Fibroblast of pulmonary artery (primary cell): ENCODE measurements around the gene ADD2.

Experiments
- DNase-seq: peaks from one replicate; pipeline ENCODE4 v3.0.0-alpha.2; 2010; ENCODE audit warnings: low read depth
- H3K4me3 ChIP-seq: replicated peaks from 2 replicates; pipeline ENCODE4 v1.5.1; 2011; ENCODE audit warnings: low read depth, mild to moderate bottlenecking, control low read depth, low read length, moderate library complexity
- TF ChIP-seq, protein P1 (sequence below): IDR thresholded peaks from 2 replicates; pipeline ENCODE4 v1.5.1; 2011; ENCODE audit warnings: mild to moderate bottlenecking, control low read depth, low read length, inconsistent platforms; ENCODE audit errors: missing control alignments

The ADD2 gene

DNA sequence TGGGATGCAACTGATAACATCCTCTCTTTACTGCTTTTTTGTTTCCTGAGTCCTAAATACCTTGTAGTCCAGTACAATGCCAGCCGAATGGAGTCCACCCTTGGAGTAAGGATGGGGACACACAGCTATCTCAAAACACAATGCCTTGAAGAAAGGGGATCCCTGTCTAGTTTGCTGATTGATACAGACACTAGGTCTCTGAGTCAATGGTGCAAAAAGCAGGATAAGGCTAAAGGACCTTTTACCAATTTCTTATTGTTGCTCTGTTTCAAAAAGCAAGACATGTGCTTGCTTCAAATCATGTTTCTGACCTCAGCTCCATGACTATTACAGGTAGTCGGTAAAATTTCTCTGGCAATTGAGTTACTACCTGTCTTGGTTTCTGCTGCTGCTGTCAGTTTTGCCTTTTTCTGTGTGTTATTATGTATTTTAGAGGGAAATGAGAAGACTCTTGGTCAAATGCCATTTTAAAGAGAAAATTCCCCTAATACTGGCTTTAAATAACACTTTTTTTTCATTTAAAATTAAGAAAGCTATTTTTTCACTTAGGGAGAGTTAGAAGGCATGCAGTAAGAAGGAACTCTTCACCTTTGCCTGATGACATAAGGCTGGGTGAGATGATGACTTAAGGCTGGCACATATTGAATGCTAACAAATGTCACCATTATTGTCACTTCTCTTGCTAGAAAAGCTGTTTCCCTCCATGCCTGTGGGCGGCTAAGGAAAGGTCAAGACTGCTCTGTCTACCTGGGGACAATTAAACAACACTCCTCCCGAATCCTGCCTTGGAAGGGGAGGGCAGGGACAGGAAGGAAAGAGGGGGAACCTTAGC is 27.4 kb upstream of the ADD2 start:
- no peak overlapping the region for H3K4me3 ChIP-seq
- DNase-seq = no peak
- TF ChIP-seq, protein P1, sequence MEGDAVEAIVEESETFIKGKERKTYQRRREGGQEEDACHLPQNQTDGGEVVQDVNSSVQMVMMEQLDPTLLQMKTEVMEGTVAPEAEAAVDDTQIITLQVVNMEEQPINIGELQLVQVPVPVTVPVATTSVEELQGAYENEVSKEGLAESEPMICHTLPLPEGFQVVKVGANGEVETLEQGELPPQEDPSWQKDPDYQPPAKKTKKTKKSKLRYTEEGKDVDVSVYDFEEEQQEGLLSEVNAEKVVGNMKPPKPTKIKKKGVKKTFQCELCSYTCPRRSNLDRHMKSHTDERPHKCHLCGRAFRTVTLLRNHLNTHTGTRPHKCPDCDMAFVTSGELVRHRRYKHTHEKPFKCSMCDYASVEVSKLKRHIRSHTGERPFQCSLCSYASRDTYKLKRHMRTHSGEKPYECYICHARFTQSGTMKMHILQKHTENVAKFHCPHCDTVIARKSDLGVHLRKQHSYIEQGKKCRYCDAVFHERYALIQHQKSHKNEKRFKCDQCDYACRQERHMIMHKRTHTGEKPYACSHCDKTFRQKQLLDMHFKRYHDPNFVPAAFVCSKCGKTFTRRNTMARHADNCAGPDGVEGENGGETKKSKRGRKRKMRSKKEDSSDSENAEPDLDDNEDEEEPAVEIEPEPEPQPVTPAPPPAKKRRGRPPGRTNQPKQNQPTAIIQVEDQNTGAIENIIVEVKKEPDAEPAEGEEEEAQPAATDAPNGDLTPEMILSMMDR = no peak

DNA sequence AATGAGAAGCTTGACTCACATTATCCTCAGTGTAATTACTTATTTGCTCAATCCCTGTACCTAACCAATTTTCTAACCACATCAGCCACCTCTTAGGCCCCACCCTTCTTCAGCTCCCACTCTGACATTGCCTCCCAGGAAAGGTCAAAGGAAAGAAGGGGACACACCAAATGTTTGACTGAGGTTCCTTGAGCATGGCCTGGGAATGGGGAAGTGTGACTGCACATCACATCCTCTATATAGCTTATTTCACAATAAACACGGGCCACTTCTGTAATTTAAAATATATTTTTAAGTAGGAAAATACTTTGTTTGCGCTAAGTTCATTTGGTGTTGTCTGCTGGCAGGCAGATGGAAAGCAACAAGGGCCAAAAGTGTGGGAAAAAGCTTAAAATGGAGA is 25.4 kb upstream of the ADD2 start:
- no peak overlapping the region for H3K4me3 ChIP-seq
- TF ChIP-seq, protein P1 = no peak
- no peak for DNase-seq

DNA sequence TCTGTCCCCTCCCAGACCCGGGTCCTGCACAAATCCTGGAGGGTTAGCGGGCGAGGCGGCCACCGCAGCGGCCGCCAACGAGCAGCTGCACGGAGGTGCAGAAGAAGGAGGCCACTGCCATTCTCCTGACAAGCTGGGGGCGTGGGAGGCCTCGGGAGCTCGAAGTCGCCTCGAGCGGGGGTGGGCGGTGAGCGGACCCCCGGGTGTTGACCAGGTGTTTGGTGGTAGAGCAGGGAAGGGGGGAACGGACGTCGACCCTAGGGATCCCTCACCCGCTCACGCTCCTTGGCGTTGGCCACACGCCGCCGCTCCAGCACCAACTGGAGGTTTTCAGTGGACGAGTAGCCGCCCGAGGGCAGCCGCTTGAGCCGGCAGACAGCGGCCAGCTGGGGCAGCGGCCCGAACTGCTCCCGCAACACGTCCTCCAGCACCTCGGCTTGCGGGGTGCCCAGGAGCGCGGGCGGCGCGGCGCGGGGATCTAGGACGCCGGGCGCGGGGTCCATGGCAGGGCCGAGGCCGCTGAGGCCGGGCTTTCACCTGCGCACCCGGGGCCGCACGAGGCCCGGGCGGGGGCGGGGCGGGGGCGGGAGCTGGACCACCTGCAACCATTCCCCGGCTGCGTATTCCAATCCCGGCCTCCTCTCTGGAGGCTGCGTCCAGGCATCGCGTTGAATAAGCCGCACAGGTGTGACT is 22.3 kb upstream of the ADD2 start, which contains the start of gene FIGLA:
Gene FIGLA (minus strand): TSS at position 508 of the 693 bp plus-strand sequence. CDS start 5 bp downstream, at position 503.
- no peak for DNase-seq
- TF ChIP-seq, protein P1 = no peak
- no peak within 1 kb of the TSS for H3K4me3 ChIP-seq

DNA sequence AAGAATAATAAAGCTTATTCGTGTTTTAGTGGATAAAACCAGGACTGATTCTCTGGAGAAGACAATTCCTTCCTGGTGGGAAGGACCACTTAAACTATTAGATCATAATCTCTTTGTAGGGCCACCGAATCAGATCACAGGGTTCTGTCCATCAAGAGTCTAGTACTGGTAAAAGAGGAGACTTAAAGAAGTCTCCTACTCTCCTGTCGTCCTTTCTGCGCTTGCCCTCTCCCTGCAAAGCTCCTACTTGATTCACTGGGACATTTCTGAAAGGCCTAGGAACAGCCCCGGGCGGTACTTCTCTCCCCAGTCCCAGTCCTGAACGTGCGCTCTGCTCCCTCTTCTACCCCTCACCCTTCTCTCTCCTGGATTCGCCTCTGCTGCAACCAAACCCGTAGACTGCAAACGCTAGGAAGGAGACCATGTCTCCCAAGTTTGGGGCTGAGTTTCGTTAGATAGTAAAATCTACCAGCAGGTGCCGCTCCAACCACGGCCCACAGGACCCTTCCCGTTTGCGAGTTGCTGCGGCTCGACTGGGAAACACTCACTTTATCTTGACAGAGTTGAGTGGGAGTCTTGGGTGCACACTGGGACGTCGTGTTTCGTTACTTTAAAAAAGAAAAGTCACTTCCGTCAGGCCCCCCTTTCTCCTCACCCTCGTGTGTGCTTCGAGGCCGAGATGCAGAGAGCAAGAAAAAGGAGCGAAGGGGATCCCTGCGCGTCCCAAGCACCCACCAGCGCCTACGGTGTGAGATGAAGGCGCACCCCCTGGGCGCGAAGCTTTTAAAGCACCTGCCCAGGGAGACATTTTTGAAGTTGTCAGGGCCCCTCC is 21.5 kb upstream of the ADD2 start:
- peak; percentile 70 for DNase-seq
- TF ChIP-seq, protein P1 = peak; percentile 65
- no peak overlapping the region for H3K4me3 ChIP-seq

DNA sequence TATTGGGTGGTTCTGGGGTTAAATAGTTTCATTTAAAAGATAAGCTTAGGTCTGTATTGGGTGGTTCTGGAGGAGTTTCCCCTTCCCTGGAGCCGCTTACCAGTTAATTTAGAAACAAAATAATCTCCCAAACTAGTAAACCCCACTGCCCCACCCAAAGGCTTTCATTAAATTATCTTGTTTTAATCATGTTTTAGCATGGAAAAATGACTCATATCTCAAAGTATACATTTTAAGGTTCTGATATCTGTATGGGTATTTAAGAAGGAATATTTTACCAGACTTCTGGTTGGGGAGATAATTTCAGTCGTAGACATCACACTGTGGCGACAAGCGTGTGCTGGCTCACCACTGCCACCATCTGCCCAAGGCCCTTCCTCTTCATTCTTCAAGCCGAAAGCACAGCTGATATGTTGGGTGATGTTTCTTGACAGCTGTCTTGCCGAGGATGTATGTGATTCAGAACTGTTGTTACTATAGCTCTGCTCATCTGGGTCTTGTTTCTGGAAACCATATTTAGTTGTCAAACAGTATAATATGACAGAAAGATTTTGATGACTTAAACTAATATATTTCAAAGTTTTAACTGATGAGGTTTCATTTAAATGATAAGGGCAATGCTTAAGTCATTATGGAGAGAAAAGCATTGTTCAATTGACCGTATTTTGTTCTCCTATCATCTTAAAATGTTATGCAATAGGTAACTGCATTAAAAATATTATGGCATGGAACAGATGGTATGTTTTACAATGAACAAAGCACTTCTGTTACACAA is 17.3 kb upstream of the ADD2 start:
- H3K4me3 ChIP-seq = no peak overlapping the region
- TF ChIP-seq, protein P1 = peak; percentile 58
- DNase-seq = peak; percentile 47

DNA sequence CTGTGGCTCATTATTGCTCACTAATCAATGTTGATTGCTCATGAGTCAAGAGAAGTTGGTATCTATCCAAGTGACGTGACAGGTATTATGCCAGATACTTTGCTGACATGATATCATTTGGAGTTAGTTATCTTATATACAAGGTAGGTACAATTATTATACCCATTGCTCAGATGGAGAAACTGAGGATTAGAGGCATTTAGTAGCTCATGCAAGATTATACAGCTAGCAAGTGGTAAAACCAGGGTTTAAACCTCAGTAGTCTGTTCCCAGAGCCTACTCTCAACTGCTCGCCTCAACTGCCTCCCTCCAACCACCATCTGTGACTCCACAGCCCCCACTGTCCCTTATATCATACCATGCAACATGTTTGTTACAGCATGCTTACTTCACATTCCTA is 16.3 kb upstream of the ADD2 start:
- TF ChIP-seq, protein P1 = no peak
- DNase-seq = no peak

More for the DNA sequence above, 16.3 kb upstream of the ADD2 start:
- H3K4me3 ChIP-seq = no peak overlapping the region
